Measurements from ENCODE around the gene MR1. TPM values are rescaled to one million over a fixed set of nuclear protein-coding genes. Genes with fewer than 3 reads are reported as not detected.
A peak's percentile ranks its signal among the peaks of the same experiment; 100 is the strongest.

Gene MR1
- total RNA-seq, 2 donors from 2014 or later = 19.6 to 30.0 TPM

GRCh38 chr1:181089676-181090544 is 56.1 kb downstream of the MR1 start:
- ATAC-seq (ENCODE audit: insufficient number of reproducible peaks, low FRiP score, low read depth) (no peak), DNase-seq (ENCODE audit: low spot score) (no peak)
- H3K4me1 ChIP-seq (ENCODE audit: control insufficient read depth in 1 of 2, low read depth in 2 of 2) = peaks cover 14 to 54% of the 10 kb centered on the region in 2 donors
- no peaks in the 10 kb centered on the region for H3K36me3 ChIP-seq
- TF ChIP-seq CTCF (IDR thresholded peaks at IDR 0.05) = peak; percentile 32
- H3K27me3 ChIP-seq (replicated peaks; ENCODE audit: insufficient read depth) = no peaks in the 10 kb centered on the region
- H3K4me3 ChIP-seq = peak overlapping the region; percentile 88
- H3K9me3 ChIP-seq = no peaks in the 10 kb centered on the region
- peak overlapping the region; percentile 87 to 94 for H3K27ac ChIP-seq

- H3K36me3 ChIP-seq = no peaks in the 10 kb centered on the region
- H3K27me3 ChIP-seq (replicated peaks; ENCODE audit: insufficient read depth) = no peaks in the 10 kb centered on the region
- peak overlapping the region; percentile 88 for H3K4me3 ChIP-seq
- H3K27ac ChIP-seq = peak overlapping the region; percentile 87 to 94
- DNase-seq (ENCODE audit: low spot score) = no peak
- peaks cover 22 to 62% of the 10 kb centered on the region in 2 donors for H3K4me1 ChIP-seq (ENCODE audit: control insufficient read depth in 1 of 2, low read depth in 2 of 2)
- TF ChIP-seq CTCF (IDR thresholded peaks at IDR 0.05) = no peak
- no peaks in the 10 kb centered on the region for H3K9me3 ChIP-seq
- ATAC-seq (ENCODE audit: insufficient number of reproducible peaks, low FRiP score, low read depth) = no peak
Observed at GRCh38 chr1:181090641-181091126, 56.9 kb downstream of the MR1 start.

GRCh38 chr1:181091309-181092040 is 57.7 kb downstream of the MR1 start:
- Histone ChIP-seq H3K36me3 (no peaks in the 10 kb centered on the region), H3K4me3 (peak overlapping the region; percentile 88), H3K4me1 (ENCODE audit: control insufficient read depth in 1 of 2, low read depth in 2 of 2) (peaks cover 29 to 70% of the 10 kb centered on the region in 2 donors), H3K27me3 (replicated peaks; ENCODE audit: insufficient read depth) (no peaks in the 10 kb centered on the region), H3K27ac (peak overlapping the region in 1 of 2 donors; percentile 87), H3K9me3 (no peaks in the 10 kb centered on the region)
- DNase-seq (ENCODE audit: low spot score) (no peak), ATAC-seq (ENCODE audit: insufficient number of reproducible peaks, low FRiP score, low read depth) (no peak)
- TF ChIP-seq CTCF (IDR thresholded peaks at IDR 0.05) = no peak

GRCh38 chr1:181092056-181092455 is 58.3 kb downstream of the MR1 start:
- Histone ChIP-seq H3K9me3 (no peaks in the 10 kb centered on the region), H3K36me3 (no peaks in the 10 kb centered on the region), H3K27ac (no peak overlapping the region), H3K27me3 (replicated peaks; ENCODE audit: insufficient read depth) (no peaks in the 10 kb centered on the region), H3K4me3 (peak overlapping the region; percentile 88), H3K4me1 (ENCODE audit: control insufficient read depth in 1 of 2, low read depth in 2 of 2) (peaks cover 34 to 72% of the 10 kb centered on the region in 2 donors)
- ATAC-seq (ENCODE audit: insufficient number of reproducible peaks, low FRiP score, low read depth) (no peak), DNase-seq (ENCODE audit: low spot score) (no peak)
- no peak for TF ChIP-seq CTCF (IDR thresholded peaks at IDR 0.05)

GRCh38 chr1:181092883-181093458 is 59.2 kb downstream of the MR1 start:
- H3K27ac ChIP-seq = peak overlapping the region in 1 of 2 donors; percentile 16
- H3K4me1 ChIP-seq (ENCODE audit: control insufficient read depth in 1 of 2, low read depth in 2 of 2) = peaks cover 38 to 72% of the 10 kb centered on the region in 2 donors
- no peaks in the 10 kb centered on the region for H3K27me3 ChIP-seq (replicated peaks; ENCODE audit: insufficient read depth)
- TF ChIP-seq CTCF (IDR thresholded peaks at IDR 0.05) = no peak
- H3K4me3 ChIP-seq = peak overlapping the region; percentile 1
- ATAC-seq (ENCODE audit: insufficient number of reproducible peaks, low FRiP score, low read depth) (no peak), DNase-seq (ENCODE audit: low spot score) (no peak)
- no peaks in the 10 kb centered on the region for H3K36me3 ChIP-seq
- H3K9me3 ChIP-seq = no peaks in the 10 kb centered on the region

All from thoracic aorta (tissue), 2 donors.